Iris pigment epithelial cell (primary cell): ENCODE measurements around the gene REELD1.
A peak's percentile ranks its signal among the peaks of the same experiment; 100 is the strongest.

ENCODE experiments used
- DNase-seq: peaks from one replicate; pipeline ENCODE4 v3.0.0-alpha.2; 2011; ENCODE audit warnings: low read depth

Gene REELD1

DNA sequence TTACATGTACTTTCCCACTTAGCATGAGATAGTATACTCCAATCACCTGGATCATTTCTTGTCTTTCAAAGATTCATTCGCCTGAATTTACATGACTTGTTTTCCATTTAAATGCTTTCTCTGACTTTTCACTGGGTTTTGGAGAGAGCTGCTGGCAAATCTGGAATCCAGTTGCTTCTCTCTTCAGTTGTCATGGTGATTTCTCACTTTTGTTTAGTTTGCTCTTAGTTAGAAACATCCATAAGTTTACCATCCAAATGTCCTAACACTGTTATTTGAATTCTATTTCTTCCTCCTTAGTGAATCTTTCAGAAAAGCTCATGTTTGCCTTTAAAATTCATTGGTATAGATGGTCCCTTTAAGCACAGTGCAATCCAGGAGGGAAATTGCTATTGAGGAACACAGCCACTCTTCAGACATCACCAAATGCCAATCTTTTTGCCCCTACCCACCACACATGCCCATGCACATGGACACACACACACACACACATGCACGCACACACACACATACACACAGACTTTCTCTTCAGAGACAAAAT is 51.7 kb downstream of the REELD1 start:
- DNase-seq = no peak

DNA sequence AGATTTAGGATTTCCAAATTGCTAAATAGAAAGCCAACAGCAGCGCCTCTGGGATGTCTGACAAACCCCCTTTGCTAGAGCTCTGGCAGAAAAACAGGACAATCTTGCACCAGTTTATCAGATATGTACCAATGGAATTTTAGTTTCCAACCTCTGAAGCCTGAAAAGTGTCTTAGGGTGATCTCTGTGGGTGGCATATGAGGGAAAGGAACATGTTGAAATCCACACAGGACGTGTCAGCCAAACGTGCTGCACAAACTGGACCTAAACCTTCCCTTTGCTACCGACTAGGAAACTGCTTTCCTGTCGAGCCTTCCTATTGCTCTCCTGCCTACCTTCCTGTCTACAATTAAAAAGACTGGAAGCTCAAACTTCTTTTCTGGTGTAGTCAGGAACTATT is 53.5 kb downstream of the REELD1 start:
- DNase-seq = no peak

DNA sequence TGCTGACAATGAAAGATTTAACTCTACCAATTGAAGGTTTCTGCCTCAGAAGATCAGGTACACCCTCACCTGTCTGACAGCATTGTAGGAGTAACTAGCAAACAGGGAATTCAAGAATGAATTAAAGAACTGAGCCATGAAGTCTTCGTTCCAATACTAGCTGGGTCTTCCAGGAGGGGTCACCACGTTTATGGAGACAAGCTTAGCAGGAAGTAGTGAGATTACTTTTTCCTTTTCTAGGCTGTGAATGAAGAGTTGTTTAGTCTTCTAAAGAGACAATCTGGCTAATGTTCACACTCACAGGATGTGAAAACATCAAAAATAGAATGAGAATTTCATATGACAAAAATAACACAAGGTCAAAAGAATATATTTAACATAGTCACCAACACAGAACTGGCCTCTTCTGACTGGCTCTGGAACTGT is 54.9 kb downstream of the REELD1 start:
- DNase-seq = no peak

DNA sequence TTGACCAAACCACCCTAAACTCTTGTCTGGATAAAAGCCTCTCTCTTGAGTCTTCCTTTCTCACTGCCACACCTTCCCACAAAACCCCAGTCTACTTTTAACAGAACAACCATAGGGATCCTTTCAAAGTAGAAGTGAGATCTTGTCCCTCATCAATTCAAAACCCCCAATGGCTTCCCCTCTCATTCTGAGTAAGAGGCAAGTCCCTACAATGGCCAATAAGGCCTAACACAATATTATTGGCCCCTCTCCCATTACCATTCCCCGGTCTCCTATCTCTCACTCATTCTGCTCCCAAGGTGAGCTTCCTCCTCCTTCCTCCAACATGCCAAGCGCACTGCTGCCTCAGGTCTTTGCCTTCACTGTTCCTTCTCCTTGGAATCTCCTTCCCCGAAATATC is 57.1 kb downstream of the REELD1 start:
- no peak for DNase-seq

DNA sequence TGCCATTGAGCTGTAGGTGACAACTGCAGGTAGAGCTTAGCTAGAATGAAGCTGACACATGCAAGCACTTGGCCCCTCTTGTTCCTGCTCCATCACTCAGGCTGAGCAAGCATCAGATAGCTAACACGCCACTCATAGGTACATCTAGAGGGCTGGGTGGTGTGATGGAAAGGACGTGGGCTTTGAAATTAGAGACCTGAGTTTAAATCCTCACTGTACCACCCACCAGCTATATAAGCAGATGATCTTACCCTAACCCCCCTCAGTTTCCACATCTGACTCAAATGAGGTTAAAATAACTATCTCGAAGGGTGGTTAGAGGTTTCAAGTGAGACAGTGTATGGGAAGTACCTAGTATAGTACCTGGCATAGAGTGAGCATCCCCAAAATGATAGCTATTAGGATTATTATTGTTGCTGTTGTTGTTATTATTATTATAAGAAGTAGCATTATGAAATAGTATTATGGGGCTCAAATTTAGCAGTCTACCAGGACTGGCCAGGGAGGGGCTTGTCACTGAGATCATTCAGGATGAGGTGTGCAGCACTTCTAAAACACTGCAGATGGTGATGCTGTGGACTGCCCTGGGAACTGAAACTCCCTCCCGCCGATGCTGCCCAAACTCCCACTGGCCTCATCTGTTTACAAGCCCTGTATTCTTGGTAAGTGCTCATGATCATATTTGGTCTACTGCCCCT is 59.0 kb downstream of the REELD1 start:
- DNase-seq = no peak

DNA sequence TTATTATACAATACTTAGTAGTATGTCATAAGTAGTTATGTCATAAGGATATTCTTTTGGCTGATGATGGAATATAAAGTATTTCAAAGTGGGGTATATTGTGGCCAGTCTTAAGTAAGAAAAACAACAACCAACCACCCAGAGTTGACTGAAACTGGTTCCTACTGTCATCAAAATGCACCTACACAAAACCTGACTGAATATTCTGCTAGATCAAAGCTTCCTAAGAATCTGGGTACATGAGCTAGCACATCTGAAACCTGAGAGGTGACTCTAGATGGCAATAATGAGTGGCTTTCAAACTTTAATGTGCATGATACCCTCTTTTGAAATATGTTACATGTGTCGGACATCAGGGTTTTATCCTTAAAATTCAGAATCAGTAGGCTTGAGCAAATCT is 60.4 kb downstream of the REELD1 start:
- DNase-seq = no peak

DNA sequence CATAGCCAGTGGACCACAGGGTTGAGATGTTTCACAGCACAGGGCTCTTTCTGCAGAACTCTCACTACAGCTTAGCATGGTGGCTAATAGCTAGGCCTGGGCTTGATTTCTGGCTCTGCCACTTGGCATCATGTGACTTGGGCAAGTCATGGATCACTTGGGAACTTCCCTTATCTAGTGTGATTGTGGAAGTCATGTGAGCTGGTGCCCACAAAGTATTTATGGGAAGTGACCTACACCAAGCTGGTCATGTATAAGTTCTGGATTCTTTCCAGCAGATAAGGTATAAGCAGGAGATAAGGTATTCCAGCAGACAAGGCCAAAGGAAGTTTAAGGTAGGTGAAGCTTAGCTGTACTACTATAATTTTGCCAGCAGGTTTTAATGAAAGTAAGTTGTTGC is 61.0 kb downstream of the REELD1 start:
- no peak for DNase-seq

DNA sequence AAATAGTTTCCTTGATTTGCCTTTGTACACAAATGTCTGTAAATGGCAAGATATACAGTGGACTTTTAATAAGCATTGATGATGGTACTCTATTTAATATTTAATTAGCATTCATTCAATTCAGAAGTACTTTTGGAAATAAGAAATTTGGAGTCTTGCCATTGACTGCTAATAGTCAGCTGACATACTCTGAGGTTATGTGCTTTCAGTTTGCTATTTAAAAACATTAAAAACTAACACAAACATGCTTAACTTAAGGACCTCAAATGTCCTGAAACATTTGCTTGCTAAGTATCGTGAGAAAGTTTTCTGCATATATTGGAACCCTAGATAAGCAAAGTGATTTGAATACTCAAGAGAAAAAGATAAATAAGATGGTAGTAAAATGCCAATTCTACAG is 64.6 kb downstream of the REELD1 start:
- DNase-seq = peak; percentile 27
